GM18520 (cell line): ENCODE data around the gene CNPY2.
A peak's percentile ranks its signal among the peaks of the same experiment; 100 is the strongest.
"Not testable (repeated sequence)": the region's sequence is repeated elsewhere in the genome, so short reads cannot be mapped to it uniquely, and the experiment has no call there.

Source experiments
- ATAC-seq: cut with Tn5 transposase; IDR thresholded peaks from one replicate; pipeline ENCODE4 v1.9.1; 2021; ENCODE audit not compliant: unreplicated experiment

CNPY2 gene

GRCh38 chr12:56298828-56299227 is 17.0 kb downstream of the CNPY2 start:
- ATAC-seq = no peak

- ATAC-seq = no peak
Measured at GRCh38 chr12:56297400-56297799, 18.4 kb downstream of the CNPY2 start.

DNA sequence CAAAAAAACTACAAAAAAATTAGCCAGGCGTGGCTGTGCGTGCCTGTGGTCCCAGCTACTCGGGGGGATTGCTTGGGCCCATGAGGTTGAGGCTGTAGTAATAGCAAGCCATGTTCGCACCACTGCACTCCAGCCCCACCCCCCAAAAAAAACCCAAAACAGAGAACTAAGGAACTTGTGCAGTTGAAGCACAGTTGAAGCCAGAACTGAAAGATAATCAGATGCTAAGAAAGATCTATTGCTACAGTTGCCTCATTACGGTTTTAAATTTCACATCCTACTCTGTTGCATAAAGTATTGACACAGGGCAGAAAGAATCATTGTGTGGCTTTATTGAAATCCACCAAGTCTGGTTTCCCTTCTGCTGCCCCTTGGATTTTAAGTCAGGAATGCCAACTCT is 19.5 kb downstream of the CNPY2 start:
- no peak for ATAC-seq

- ATAC-seq = no peak
Measured at GRCh38 chr12:56293795-56294194, 22.0 kb downstream of the CNPY2 start.

DNA sequence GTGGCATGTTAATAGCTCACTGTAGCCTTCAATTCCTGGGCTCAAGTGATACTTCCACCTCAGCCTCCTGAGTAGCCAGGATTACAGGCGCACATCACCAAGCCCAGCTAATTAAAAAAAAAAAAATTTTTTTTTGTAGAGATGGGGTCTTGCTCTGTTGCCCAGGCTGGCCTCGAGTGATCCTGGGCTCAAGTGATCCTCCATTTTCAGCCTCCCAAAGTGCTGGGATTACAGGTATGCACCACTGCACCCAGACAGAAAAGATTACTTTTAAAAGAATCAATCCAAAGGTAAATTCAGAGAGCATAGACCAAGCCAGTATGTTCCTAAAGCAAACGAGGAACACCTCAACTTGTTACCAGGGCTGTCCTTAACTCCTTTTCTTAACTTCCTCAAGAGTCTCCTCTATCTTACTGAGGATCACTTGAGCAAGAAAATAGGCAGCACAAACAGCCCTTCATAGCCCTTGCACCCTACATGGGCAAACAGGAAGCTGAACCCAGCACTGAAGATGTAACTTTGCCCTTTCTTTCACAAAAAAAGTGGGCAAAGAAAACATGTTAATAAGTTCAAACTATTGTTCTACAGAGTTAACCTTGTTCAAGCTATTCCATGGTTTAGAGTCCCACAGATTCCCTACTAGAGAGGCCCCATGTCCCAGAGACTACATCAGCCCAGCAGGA is 26.9 kb downstream of the CNPY2 start:
- ATAC-seq = no peak

GRCh38 chr12:56286044-56286830 is 29.6 kb downstream of the CNPY2 start:
- no peak for ATAC-seq

DNA sequence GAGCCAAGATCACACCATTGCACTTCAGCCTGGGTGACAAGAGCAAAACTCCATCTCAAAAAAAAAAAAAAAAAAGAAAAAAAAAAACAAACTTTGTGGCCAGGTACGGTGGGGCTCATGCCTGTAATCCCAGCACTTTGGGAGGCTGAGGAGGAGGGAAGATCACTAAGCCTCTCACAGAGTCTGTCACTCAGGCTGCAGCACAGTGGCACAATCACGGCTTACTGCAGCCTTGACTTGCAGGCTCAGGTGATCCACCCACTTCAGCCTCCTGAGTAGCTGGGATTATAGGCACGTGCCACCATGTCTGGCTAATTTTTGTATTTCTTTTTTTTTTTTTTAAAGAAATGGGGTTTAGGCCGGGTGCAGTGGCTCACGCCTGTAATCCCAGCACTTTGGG is 31.5 kb downstream of the CNPY2 start:
- not testable (repeated sequence) for ATAC-seq

GRCh38 chr12:56282579-56282978 is 33.2 kb downstream of the CNPY2 start:
- ATAC-seq = no peak

DNA sequence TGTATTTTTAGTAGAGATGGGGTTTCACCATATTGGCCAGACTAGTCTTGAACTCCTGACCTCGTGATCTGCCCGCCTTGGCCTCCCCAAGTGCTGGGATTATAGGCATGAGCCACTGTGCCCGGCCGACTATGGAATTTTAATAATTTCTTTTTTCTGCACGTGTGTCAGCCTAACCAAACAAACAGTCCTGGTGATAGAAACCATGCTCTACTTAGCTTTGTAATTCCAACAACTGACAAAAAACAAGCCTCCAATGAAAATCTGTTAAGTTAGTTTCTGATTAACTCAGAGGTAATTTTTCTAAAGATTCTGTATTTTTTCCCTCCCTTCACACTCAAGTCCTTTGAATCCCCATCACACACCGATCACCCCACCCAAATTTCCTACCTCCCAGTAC is 33.8 kb downstream of the CNPY2 start:
- no peak for ATAC-seq

- ATAC-seq = no peak
Measured at GRCh38 chr12:56280849-56281248, 34.9 kb downstream of the CNPY2 start.

GRCh38 chr12:56278905-56279304 is 36.9 kb downstream of the CNPY2 start:
- ATAC-seq = no peak

GRCh38 chr12:56274299-56274698 is 41.5 kb downstream of the CNPY2 start:
- ATAC-seq = no peak

DNA sequence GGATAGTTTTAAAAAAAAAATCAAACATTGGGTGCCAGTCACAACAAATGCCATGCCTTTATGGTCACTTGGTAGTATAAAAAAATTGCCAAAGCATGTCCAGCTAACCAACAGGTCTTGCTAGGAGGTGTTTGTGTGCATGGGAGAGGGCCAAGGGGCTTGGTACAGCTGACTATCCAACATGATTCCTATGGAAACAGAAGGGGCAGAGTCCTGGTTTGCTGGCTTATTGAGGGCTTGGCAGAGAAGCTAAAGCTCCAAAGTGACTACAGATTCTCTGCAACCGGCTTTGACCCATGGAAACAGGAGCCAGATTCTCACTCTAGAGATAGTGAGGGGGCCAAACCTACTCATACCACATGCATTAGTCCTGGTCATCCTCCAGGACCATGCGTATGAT is 43.3 kb downstream of the CNPY2 start:
- ATAC-seq = not testable (repeated sequence)

DNA sequence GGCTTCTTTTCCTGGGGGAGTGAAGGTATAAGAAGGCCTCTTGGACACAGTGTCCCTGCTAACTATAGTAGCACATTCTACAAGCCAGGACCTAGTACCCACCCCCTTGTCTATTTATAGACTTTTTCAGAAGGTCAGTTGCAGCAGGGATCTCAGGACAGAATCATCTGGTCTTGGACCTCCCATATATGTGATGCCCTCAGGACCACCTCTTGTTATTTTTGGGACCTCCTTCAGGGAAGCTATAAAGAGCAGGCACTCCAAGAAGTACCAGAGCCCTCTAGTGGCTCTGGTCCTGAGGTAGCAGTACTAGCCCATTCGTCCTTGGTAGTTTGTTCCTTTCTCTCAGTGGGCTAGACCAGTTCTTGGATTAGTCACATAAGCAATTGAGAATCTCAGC is 44.8 kb downstream of the CNPY2 start:
- ATAC-seq = no peak

GRCh38 chr12:56267443-56268071 is 48.2 kb downstream of the CNPY2 start:
- ATAC-seq = no peak

DNA sequence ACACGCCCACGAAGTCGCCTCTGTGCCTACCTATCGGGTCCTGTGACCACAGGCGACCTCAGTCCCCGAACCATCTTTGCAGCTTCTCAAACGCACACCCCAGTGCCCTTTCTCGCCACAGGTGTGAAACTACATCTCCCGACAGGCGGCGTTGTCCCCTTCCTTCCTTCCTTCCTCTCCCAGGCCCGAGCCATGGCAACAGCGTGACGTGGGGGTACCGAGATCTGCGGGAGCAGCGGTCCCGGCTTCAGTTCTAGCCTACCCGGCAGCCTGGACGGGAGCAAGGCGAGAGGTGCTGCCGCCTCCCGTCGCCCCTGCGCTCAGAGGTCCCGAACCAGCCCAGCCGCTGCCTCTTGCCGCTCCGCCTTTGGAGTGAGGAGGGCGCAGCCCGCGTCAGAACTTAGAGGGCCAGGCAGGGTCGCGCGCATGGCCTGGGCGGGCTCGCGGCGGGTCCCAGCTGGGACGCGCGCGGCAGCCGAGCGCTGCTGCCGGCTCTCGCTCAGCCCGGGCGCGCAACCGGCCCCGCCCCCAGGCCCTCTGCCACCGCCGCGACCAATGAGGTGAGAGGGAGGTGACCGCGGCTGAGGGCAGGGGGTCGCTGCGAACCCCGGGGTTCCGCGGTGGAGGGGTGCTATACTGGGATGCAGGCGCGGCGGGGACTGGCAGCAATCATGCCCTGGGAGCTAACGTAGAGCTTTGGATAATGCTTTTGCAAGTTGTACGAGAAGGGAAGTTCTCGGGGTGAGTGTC is 48.9 kb downstream of the CNPY2 start, which contains the start of gene COQ10A:
TSS of gene COQ10A (plus strand) at position 250 of the 750 bp plus-strand sequence. CDS start at position 427, 177 bp downstream.
- ATAC-seq = peak; percentile 74

DNA sequence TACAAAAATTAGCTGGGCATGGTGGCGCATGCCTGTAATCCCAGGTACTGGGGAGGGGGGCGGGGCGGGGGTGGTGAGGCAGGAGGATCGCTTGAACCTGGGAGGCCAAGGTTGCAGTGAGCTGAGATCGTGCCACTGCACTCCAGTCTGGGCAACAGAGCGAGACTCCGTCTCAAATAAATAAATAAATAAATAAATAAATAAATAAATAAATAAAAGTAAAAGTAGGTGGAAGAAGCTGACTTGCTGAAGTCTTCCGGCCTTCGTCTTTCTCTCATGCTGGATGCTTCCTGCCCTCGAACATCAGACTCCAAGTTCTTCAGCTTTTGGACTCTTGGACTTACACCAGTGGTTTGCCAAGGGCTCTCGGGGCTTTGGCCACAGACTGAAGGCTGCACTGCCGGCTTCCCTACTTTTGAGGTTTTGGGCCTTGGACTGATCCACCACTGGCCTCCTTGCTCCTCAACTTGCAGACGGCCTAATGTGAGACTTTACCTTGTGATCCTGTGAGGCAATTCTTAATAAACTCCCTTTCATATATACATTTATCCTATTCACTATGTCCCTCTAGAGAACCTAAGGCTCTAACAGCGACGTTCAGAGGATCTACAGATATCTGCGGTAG is 49.6 kb downstream of the CNPY2 start:
- not testable (repeated sequence) for ATAC-seq

DNA sequence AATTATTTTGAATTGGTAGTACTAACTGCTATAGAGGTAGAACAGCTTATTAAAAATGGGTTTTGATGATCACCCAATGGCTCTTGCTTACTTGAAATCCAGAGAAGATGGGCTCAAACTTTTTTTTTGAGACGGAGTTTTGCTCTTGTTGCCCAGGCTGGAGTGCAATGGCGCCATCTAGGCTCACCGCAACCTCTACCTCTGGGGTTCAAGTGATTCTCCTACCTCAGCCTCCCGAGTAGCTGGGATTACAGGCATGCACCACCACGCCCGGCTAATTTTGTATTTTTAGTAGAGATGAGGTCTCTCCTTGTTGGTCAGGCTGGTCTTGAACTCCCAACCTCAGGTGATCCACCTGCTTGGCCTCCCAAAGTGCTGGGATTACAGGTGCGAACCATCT is 52.8 kb downstream of the CNPY2 start:
- not testable (repeated sequence) for ATAC-seq

DNA sequence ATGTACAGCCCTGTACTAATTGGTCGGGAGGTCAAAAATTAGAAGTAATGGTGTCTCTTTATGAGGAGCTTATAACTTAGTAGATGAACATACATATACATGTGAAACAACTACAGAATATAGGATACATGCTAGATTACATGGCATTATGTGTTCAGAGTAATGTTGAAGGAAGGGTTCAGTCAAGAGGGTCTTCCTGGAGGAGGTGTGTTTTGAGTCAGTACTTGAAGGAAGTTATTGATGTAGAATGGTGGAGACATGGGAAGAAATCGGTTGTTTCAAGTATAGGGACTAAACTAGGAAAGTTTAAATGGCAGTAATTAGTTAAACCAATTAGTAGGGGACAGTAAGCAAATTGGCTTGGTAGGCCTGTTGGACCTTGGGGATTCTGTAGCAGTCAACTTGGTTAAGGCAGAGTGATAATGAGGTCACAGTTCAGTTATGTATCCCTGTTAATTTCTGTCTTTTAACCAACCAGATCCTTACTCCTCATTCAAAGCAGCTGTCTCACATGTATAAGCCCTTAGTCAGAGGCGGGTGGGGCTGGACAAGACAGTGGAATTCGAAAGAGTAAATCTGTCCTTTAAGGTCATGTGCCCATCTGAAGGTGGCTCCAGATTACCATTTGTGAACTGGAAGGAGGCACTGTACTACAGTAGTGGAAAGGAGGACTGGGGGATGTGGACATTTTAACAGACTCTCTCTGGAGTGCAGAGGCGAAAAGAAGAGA is 54.1 kb downstream of the CNPY2 start:
- no peak for ATAC-seq

DNA sequence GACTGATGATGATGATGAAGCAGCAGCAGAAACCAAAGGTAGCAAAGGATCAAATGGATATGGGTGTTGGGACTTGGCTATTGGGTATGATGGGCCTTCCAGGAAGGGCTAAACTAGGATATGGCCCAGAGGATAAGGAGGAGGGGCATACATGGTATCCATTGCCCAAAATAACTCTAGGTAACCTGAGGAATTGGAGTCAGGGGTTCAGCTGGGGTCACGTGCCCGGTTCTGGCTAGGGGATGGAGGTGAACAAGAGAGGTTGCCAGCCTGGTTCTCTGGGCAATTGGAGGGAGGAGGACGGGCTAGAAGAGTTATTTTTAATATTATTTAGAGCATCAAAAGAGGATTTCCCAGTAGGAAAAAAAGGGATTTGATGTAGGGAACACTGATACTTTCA is 54.9 kb downstream of the CNPY2 start:
- ATAC-seq = no peak
